H54 (cell line): ENCODE results near the gene ZNF337.

Experiments used
- DNase-seq: peaks from one replicate; pipeline ENCODE4 v3.0.0; 2011; ENCODE audit warnings: low spot score, mixed read lengths; ENCODE audit not compliant: insufficient read length
- FAIRE-seq: peaks from 3 replicates; lab custom pipeline; 2011; peaks lifted over from hg19 to GRCh38; lab: Jason Lieb, UNC
- POLR2A ChIP-seq: IDR thresholded peaks from 2 replicates; pipeline ENCODE4 v1.6.1; 2011; ENCODE audit warnings: low read depth, mild to moderate bottlenecking, low read length

Gene ZNF337

DNA sequence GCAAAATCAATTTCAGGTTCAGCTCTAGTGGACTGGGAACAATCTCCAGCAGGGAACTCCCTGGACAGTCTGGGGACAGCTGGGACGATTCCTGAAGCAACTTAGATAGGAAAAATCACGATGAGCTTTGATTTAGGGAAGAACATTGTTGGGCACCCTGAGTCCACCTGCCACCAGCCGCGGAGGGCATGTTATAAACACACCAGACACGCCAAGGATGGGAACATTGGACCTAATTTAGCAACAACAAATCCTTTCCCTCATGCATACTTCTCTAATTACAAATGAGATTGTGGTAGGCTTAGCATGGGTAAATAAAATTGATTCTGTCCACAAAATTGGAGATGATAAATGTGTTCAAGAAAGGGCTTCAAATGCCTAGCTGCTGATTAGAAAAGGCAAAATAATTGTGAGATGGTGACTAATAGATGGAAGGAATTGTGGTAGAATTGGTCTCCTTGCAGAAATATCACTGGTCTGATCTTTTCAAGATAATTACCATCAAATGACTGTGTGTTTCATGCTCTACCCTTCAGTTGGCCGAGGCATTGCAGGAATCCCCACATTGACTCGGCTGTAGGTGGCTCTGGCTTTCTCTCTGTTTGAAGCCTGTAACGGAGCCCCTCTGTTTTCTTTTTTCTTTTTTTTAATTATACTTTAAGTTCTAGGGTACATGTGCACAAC, 66.7 kb downstream of the ZNF337 start:
- DNase-seq: no peak
- no peak for FAIRE-seq
- TF ChIP-seq POLR2A: no peak

DNA sequence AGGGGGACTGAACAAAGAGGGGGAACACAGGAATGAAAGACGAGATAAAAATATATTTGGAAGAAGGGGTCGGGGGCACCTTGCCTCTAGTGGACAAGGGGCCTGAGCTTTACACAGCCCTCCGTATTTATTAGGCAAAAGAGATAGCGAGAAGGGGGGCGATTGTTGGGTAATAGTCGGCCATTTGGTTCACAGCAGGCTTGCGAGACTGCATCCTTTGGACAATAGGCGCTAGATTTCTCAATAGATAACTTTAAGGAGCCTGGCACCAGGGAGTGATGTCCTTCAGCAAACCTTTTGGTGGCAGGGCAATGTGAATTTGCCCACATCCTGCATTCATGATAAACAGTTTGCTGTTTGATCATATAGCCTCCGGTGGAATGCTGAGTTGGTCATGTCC, 69.9 kb downstream of the ZNF337 start:
- TF ChIP-seq POLR2A: no peak

DNA sequence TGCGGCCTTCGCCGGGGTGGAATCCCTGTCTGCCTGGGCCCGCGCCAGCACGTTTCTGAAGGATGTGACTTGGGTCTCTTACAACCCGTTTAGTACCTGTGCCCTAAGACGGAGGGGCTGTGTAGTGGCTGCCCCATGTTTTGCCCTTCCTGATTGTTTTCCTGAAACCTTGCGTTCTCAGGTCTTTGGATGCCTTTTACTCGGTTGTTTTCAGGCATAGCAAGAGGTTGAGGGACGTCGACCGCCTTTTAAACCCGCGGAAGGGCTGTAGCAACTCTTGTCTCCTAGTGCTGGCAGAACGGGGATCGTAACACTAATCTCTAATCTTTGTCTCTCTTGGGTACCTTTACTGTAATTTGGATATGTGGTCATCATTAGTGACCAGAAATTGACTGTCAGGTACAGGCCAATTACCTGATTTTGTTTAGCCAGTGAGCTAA, 72.1 kb downstream of the ZNF337 start:
- TF ChIP-seq POLR2A: no peak
- DNase-seq (no peak), FAIRE-seq (no peak)

More for the DNA sequence above, 69.9 kb downstream of the ZNF337 start:
- FAIRE-seq (no peak), DNase-seq (no peak)
